K562 (cell line): ENCODE measurements around the gene LDB1. TPM values are rescaled to one million over a fixed set of nuclear protein-coding genes. Genes with fewer than 3 reads are reported as not detected.

Experiments used
- ATAC-seq: fragments of 200-7000 bp; cut with Tn5 transposase; 3 replicates; pipeline ENCODE4 v1.9.1; 2020; ENCODE audit warnings: moderate library complexity
- BruUV-seq: library from RNA; stranded (reverse); fragments of 400-500 nt; replicated peaks from 2 replicates; lab custom pipeline; 2021; lab: Mats Ljungman, UMichigan
- CTCF ChIA-PET: fragments of 300-600 bp; formaldehyde crosslinking; extraction: SDS; loops from one replicate; lab custom pipeline; 2021; ENCODE audit warnings: low intra/inter-chr PET ratio; lab: Yijun Ruan, JAX
- POLR2A ChIA-PET: fragments of 300-600, 350-650 bp; sonication (Branson Sonifier 250); formaldehyde crosslinking; extraction: SDS; loops from one replicate; lab custom pipeline; 2021; ENCODE audit warnings: antibody characterized with exemption, inconsistent platforms; lab: Yijun Ruan, JAX
- DNase-seq, 4 experiments: peaks; one replicate each; pipeline versions ENCODE4 v3.0.0 to v3.0.0-alpha.2; 2011 to 2018; ENCODE audit warnings: low spot score in 3 of 4, mixed read lengths in 3 of 4; ENCODE audit errors: extremely low read depth in 1 of 4
- FAIRE-seq: peaks from 2 replicates; lab custom pipeline; 2011; peaks lifted over from hg19 to GRCh38; lab: Jason Lieb, UNC
- H2AFZ ChIP-seq: 2 replicates; pipeline ENCODE4 v1.6.0; 2011; ENCODE audit warnings: low read depth, low read length, control low read depth, inconsistent platforms
- H3K27ac ChIP-seq: fragments of 200-600 bp; 3 replicates; pipeline ENCODE4 v1.8.0; 2011; ENCODE audit warnings: low read depth, mild to moderate bottlenecking, control low read depth, inconsistent platforms, low read length, moderate library complexity, mixed read lengths; ENCODE audit errors: extremely low read depth
- H3K27me3 ChIP-seq, 2 experiments: fragments of 300-600 bp in 1 of 2; 2 replicates in 1 of 2; 3 replicates in 1 of 2; pipeline versions ENCODE4 v1.6.0 to v1.8.0; 2011; ENCODE audit warnings: inconsistent platforms in 2 of 2, low read length in 2 of 2, mild to moderate bottlenecking in 1 of 2, mixed read lengths in 1 of 2, moderate library complexity in 1 of 2; ENCODE audit not compliant: control insufficient read depth in 2 of 2, insufficient read depth in 2 of 2
- H3K36me3 ChIP-seq: fragments of 300-600 bp; 3 replicates; pipeline ENCODE4 v1.8.0; 2011; ENCODE audit warnings: mild to moderate bottlenecking, low read length, inconsistent platforms; ENCODE audit not compliant: control insufficient read depth, insufficient read depth
- H3K4me1 ChIP-seq, 2 experiments: fragments of 200-600 bp in 1 of 2; replicated peaks in 1 of 2; 2 replicates in 1 of 2; 3 replicates in 1 of 2; pipeline versions ENCODE4 v1.5.1 to v1.8.0; 2011; ENCODE audit warnings: inconsistent platforms in 2 of 2, low read length in 2 of 2, mild to moderate bottlenecking in 1 of 2, mixed read lengths in 1 of 2, moderate library complexity in 1 of 2; ENCODE audit not compliant: control insufficient read depth in 2 of 2, insufficient read depth in 2 of 2
- H3K4me2 ChIP-seq: 2 replicates; pipeline ENCODE4 v1.6.1; 2011; ENCODE audit warnings: low read length, control low read depth, inconsistent platforms, mixed read lengths; ENCODE audit not compliant: insufficient read depth
- H3K4me3 ChIP-seq: fragments of 200-600 bp; sonication (generic), shearing (Covaris generic); 2 replicates; pipeline ENCODE4 v1.5.1; 2016; ENCODE audit warnings: control low read depth, inconsistent platforms
- H3K79me2 ChIP-seq: fragments of 200-600 bp; 3 replicates; pipeline ENCODE4 v1.8.0; 2011; ENCODE audit warnings: low read length, inconsistent platforms; ENCODE audit not compliant: control insufficient read depth, insufficient read depth
- H3K9ac ChIP-seq, 2 experiments: 2 replicates each; pipeline versions ENCODE4 v1.6.0 to v1.6.1; 2011; ENCODE audit warnings: low read depth in 2 of 2, low read length in 2 of 2, control low read depth in 1 of 2, inconsistent platforms in 1 of 2, mild to moderate bottlenecking in 1 of 2, mixed read lengths in 1 of 2; ENCODE audit not compliant: insufficient read depth in 1 of 2
- H3K9me1 ChIP-seq: one replicate; pipeline ENCODE4 v1.6.0; 2011; ENCODE audit warnings: inconsistent platforms, mild to moderate bottlenecking, low read length, moderate library complexity; ENCODE audit not compliant: control insufficient read depth, insufficient read depth
- H3K9me3 ChIP-seq: replicated peaks from 2 replicates; pipeline ENCODE4 v1.5.1; 2011; ENCODE audit warnings: low read depth, low read length, inconsistent platforms; ENCODE audit not compliant: control insufficient read depth, insufficient read depth
- H4K20me1 ChIP-seq: replicated peaks from 2 replicates; pipeline ENCODE4 v1.6.1; 2011; ENCODE audit warnings: low read length, inconsistent platforms, mixed read lengths; ENCODE audit not compliant: control insufficient read depth, insufficient read depth
- BCOR ChIP-seq: fragments of 450-650 bp; IDR thresholded peaks from 2 replicates; pipeline ENCODE4 v1.6.1; 2016
- BDP1 ChIP-seq: IDR thresholded peaks from 3 replicates; pipeline ENCODE4 v1.6.1; 2011; ENCODE audit not compliant: insufficient read length, insufficient read depth
- CEBPG ChIP-seq, 3 experiments: fragments of 200-800 bp in 1 of 3; sonication (Bioruptor generic) in 1 of 3; sonication (generic) in 1 of 3; formaldehyde crosslinking in 1 of 3; IDR thresholded peaks in 2 of 3; conservative IDR thresholded peaks in 1 of 3; 2 replicates each; pipeline versions ENCODE4 v1.6.1 to v1.8.0; 2016 to 2022; ENCODE audit warnings: missing compliant biosample characterization in 2 of 3, missing genetic modification characterization in 2 of 3, mild to moderate bottlenecking in 1 of 3, missing genetic modification reagents in 1 of 3
- CHD1 ChIP-seq: fragments of 200-600 bp; sonication (generic); IDR thresholded peaks from one replicate; pipeline ENCODE4 v1.6.1; 2012; ENCODE audit warnings: mild to moderate bottlenecking, moderate library complexity, low read length, inconsistent platforms
- GTF2E2 ChIP-seq: fragments of 200-800 bp; sonication (Bioruptor generic); IDR thresholded peaks from 2 replicates; pipeline ENCODE4 v1.6.1; 2016; ENCODE audit warnings: missing genetic modification characterization, missing compliant biosample characterization
- KLF13 ChIP-seq: fragments of 450-650 bp; IDR thresholded peaks from 2 replicates; pipeline ENCODE4 v1.6.1; 2016; ENCODE audit warnings: missing genetic modification characterization, low read depth, mild to moderate bottlenecking, missing compliant biosample characterization, moderate library complexity, borderline replicate concordance
- NCOA4 ChIP-seq: fragments of 450-650 bp; IDR thresholded peaks from 2 replicates; pipeline ENCODE4 v1.6.1; 2018; ENCODE audit warnings: mild to moderate bottlenecking; ENCODE audit not compliant: partially characterized antibody
- PHF21A ChIP-seq: fragments of 450-650 bp; IDR thresholded peaks from 2 replicates; pipeline ENCODE4 v1.6.1; 2017; ENCODE audit warnings: low read depth, borderline replicate concordance
- POLR2AphosphoS2 ChIP-seq: IDR thresholded peaks from 2 replicates; pipeline ENCODE4 v1.6.1; 2012; ENCODE audit warnings: low read length, improper control_type of control experiment
- RBM25 ChIP-seq: fragments of 200-400 bp; formaldehyde crosslinking; IDR thresholded peaks from 2 replicates; pipeline ENCODE4 v1.6.1; 2018; ENCODE audit warnings: low read length, low read depth, moderate library complexity; ENCODE audit not compliant: severe bottlenecking
- ZFP36 ChIP-seq: fragments of 150-350 bp; IDR thresholded peaks from 2 replicates; pipeline ENCODE4 v1.6.1; 2018; ENCODE audit warnings: low read length, low read depth; ENCODE audit not compliant: partially characterized antibody
- WGBS: fragments of 100-300 bp; shearing (Covaris generic); methylation state at CpG from one replicate; pipeline ENCODE4 v1.1.6; 2016; ENCODE audit warnings: low coverage, mixed read lengths; ENCODE audit not compliant: insufficient coverage; ENCODE audit errors: missing lambda C conversion rate; 5-methylcytosine and 5-hydroxymethylcytosine counted together
- in situ Hi-C: fragments of 300-500 bp; cut with MboI; formaldehyde crosslinking; loops from 4 replicates; pipeline ENCODE4 v1.15.0; 2018; ENCODE audit warnings: inconsistent platforms, mixed read lengths
- intact Hi-C: fragments of 100-400 bp; cut with micrococcal nuclease; formaldehyde crosslinking; loops from 2 replicates; pipeline ENCODE4 v1.14.2; 2022
- polyA plus RNA-seq, 8 experiments: library from polyadenylated mRNA; depleted of rRNA in 4 of 8; stranded (reverse) in 5 of 8; unstranded in 3 of 8; fragments of >200 nt; fragmentation: Nextera tagmentation in 2 of 8; fragmentation: Illumina TruSeq in 1 of 8; extraction: Ambion mirVana in 2 of 8; extraction: Trizol in 1 of 8; gene quantifications; 2 replicates each; pipeline versions ENCODE4 v1.2.1 to v1.2.3, GENCODE V29; 2011 to 2014; ENCODE audit warnings: inconsistent platforms in 1 of 8, missing spikeins in 1 of 8
- total RNA-seq, 7 experiments: library from RNA; depleted of rRNA in 6 of 7; stranded (reverse); fragments of >200 nt in 6 of 7; fragmentation: Illumina TruSeq in 2 of 7; extraction: Trizol in 2 of 7; gene quantifications; 2 replicates each; pipeline versions ENCODE4 v1.2.1 to v1.2.3, GENCODE V29; 2011 to 2021; ENCODE audit warnings: low replicate concordance in 1 of 7

LDB1 gene
- total and polyA plus RNA-seq, 9 of the 15 experiments (the other 6 are each of a cell fraction or from before 2014, with no cell fraction given), result 1.9 to 137 (median 105) TPM

GRCh38 chr10:102096449-102096848, 23.7 kb downstream of the LDB1 start:
- no peak overlapping the region for H3K4me2 ChIP-seq
- WGBS, result 98% methylated on average over 7 of the region's 7 CpGs
- TF ChIP-seq RBM25 (peak; percentile 66), BCOR (peak; percentile 69), BDP1 (no peak), ZFP36 (peak; percentile 45), GTF2E2 (no peak)
- intact Hi-C loops (no loop called here), in situ Hi-C loops (loop anchor here (25.0 kb wide), 1 partner anchor 884 kb away; no protein-coding TSS in a partner anchor)
- ATAC-seq (no peak), DNase-seq (no peak), FAIRE-seq (no peak)
- no peaks in the 10 kb centered on the region for H4K20me1 ChIP-seq
- H3K27ac ChIP-seq, result no peak overlapping the region
- no peaks in the 10 kb centered on the region for H3K9me1 ChIP-seq
- POLR2A ChIA-PET, result interaction anchor here (0.6 kb wide), 1 partner anchor 300 kb away, joined by 3 read pairs; no protein-coding TSS in a partner anchor
- no TSS peak for BruUV-seq
- H3K4me1 ChIP-seq, result no peaks in the 10 kb centered on the region; a peak in 1 of 5 replicates
- H2AFZ ChIP-seq, result no peak overlapping the region
- no peak overlapping the region for H3K4me3 ChIP-seq
- no peak overlapping the region for H3K9ac ChIP-seq
- no peaks in the 10 kb centered on the region for H3K27me3 ChIP-seq
- no peaks in the 10 kb centered on the region for H3K36me3 ChIP-seq
- H3K79me2 ChIP-seq, result no peaks in the 10 kb centered on the region
- H3K9me3 ChIP-seq, result no peaks in the 10 kb centered on the region
- CTCF ChIA-PET, result no interaction called here

- FAIRE-seq, result no peak
- Histone ChIP-seq H3K9me1 (no peaks in the 10 kb centered on the region), H3K4me1 (no peaks in the 10 kb centered on the region; a peak in 1 of 5 replicates), H3K4me2 (no peak overlapping the region), H3K27me3 (no peaks in the 10 kb centered on the region), H3K9me3 (no peaks in the 10 kb centered on the region), H2AFZ (no peak overlapping the region)
- no peak for ATAC-seq
- no TSS peak for BruUV-seq
- TF ChIP-seq CEBPG (CRISPR knock-in tag; IDR thresholded peaks at IDR 0.05) (no peak), CEBPG (tag; conservative IDR thresholded peaks at IDR 0.05 in 1 of 2, IDR thresholded peaks at IDR 0.05 in 1 of 2) (no peak), POLR2AphosphoS2 (no peak), KLF13 (tag) (no peak), PHF21A (no peak), CHD1 (no peak), NCOA4 (no peak)
- TF ChIP-seq, all 486 proteins: peak for 0
- Histone ChIP-seq H3K9ac (no peak overlapping the region), H4K20me1 (no peaks in the 10 kb centered on the region), H3K79me2 (no peaks in the 10 kb centered on the region), H3K27ac (no peak overlapping the region), H3K36me3 (no peaks in the 10 kb centered on the region), H3K4me3 (no peak overlapping the region)
- POLR2A ChIA-PET, result no interaction called here
- in situ Hi-C loops, result loop anchor here (25.0 kb wide), 1 partner anchor 878 kb away; no protein-coding TSS in a partner anchor
- intact Hi-C loops, result no loop called here
- WGBS, result 36% methylated on average over 2 of the region's 2 CpGs
- no peak for DNase-seq
- CTCF ChIA-PET, result no interaction called here
Observed at GRCh38 chr10:102090772-102091171, 29.4 kb downstream of the LDB1 start.
